Neural cell (in vitro differentiated cells): ENCODE data around the gene HPN.

Experiments used
- CTCF ChIP-seq: fragments of 450-650 bp; IDR thresholded peaks from 2 replicates; pipeline ENCODE4 v1.5.1; 2014; ENCODE audit warnings: antibody characterized with exemption, mild to moderate bottlenecking, moderate library complexity; ENCODE audit not compliant: poor library complexity, severe bottlenecking
- EP300 ChIP-seq: fragments of 450-650 bp; conservative IDR thresholded peaks from 2 replicates; pipeline ENCODE4 v1.6.1; 2014; ENCODE audit warnings: antibody characterized with exemption, mild to moderate bottlenecking, moderate library complexity; ENCODE audit not compliant: poor library complexity, severe bottlenecking
- EZH2 ChIP-seq: fragments of 200-600, 300-800 bp; shearing (Covaris generic), sonication (generic); IDR thresholded peaks from 2 replicates; pipeline ENCODE4 v1.6.1; 2014; ENCODE audit warnings: antibody characterized with exemption, low read length, borderline replicate concordance, mild to moderate bottlenecking; ENCODE audit not compliant: insufficient read depth, poor library complexity, severe bottlenecking
- MXI1 ChIP-seq: fragments of 450-650 bp; conservative IDR thresholded peaks from 2 replicates; pipeline ENCODE4 v1.6.1; 2014; ENCODE audit warnings: antibody characterized with exemption, mild to moderate bottlenecking; ENCODE audit not compliant: poor library complexity, severe bottlenecking
- POLR2AphosphoS5 ChIP-seq: IDR thresholded peaks from 2 replicates; pipeline ENCODE4 v1.6.1; 2012
- RAD21 ChIP-seq: fragments of 450-650 bp; conservative IDR thresholded peaks from 2 replicates; pipeline ENCODE4 v1.6.1; 2014; ENCODE audit warnings: antibody characterized with exemption, mild to moderate bottlenecking, moderate library complexity
- REST ChIP-seq: IDR thresholded peaks from 2 replicates; pipeline ENCODE4 v1.6.1; 2012; ENCODE audit warnings: borderline replicate concordance
- SMC3 ChIP-seq: fragments of 450-650 bp; conservative IDR thresholded peaks from 2 replicates; pipeline ENCODE4 v1.6.1; 2014; ENCODE audit warnings: antibody characterized with exemption, mild to moderate bottlenecking, moderate library complexity; ENCODE audit not compliant: poor library complexity
- TAF1 ChIP-seq: IDR thresholded peaks from 2 replicates; pipeline ENCODE4 v1.6.1; 2012; ENCODE audit warnings: low read depth

- TF ChIP-seq CTCF, result no peak
- TF ChIP-seq EZH2, result no peak
- TF ChIP-seq SMC3, result no peak
- no peak for TF ChIP-seq TAF1
- TF ChIP-seq POLR2AphosphoS5, result no peak
- TF ChIP-seq EP300, result no peak
- TF ChIP-seq REST, result no peak
- TF ChIP-seq RAD21, result no peak
- TF ChIP-seq MXI1, result no peak
These were observed 57.0 kb downstream of the HPN start for GRCh38 chr19:35098413-35099049.
